Panc1 (cell line): ENCODE data around the gene CGNL1. TPM values are rescaled to one million over a fixed set of nuclear protein-coding genes. Genes with fewer than 3 reads are reported as not detected.

Experiments used
- ATAC-seq: fragments of 200-7000 bp; cut with Tn5 transposase; 2 replicates; pipeline ENCODE4 v1.9.1; 2020; ENCODE audit warnings: mild to moderate bottlenecking, moderate library complexity
- BruUV-seq: library from RNA; stranded (reverse); fragments of 400-500 nt; replicated peaks from 2 replicates; lab custom pipeline; 2021; lab: Mats Ljungman, UMichigan
- CTCF ChIA-PET: fragments of 300-600 bp; sonication (Branson Sonifier 250); formaldehyde crosslinking; loops from one replicate; lab custom pipeline; 2022; ENCODE audit warnings: antibody characterized with exemption; lab: Charles Lee
- POLR2A ChIA-PET: fragments of 300-600 bp; sonication (Branson Sonifier 250); formaldehyde crosslinking; loops from one replicate; lab custom pipeline; 2022; ENCODE audit warnings: antibody characterized with exemption; lab: Charles Lee
- DNase-seq: peaks from one replicate; pipeline ENCODE4 v3.0.0-alpha.2; 2010; ENCODE audit warnings: low read depth, low spot score
- H3K27ac ChIP-seq: 2 replicates; pipeline ENCODE4 v1.5.1; 2011; ENCODE audit warnings: mild to moderate bottlenecking, low read length, inconsistent platforms
- H3K27me3 ChIP-seq: fragments of 200-500 bp; sonication (Bioruptor generic); 2 replicates; pipeline ENCODE4 v1.6.0; 2014; ENCODE audit warnings: low read length, inconsistent platforms; ENCODE audit not compliant: control insufficient read depth, insufficient read depth
- H3K36me3 ChIP-seq: fragments of 200-500 bp; sonication (Bioruptor generic); 2 replicates; pipeline ENCODE4 v1.5.1; 2014; ENCODE audit warnings: inconsistent platforms, mild to moderate bottlenecking, low read length, moderate library complexity; ENCODE audit not compliant: control insufficient read depth, insufficient read depth
- H3K4me1 ChIP-seq: 2 replicates; pipeline ENCODE4 v1.5.1; 2011; ENCODE audit warnings: inconsistent platforms, mild to moderate bottlenecking, low read length, moderate library complexity; ENCODE audit not compliant: control insufficient read depth, insufficient read depth
- H3K4me3 ChIP-seq, 2 experiments: 2 replicates each; pipeline ENCODE4 v1.5.1; 2011 to 2012; ENCODE audit warnings: low read depth in 2 of 2, low read length in 2 of 2, mild to moderate bottlenecking in 2 of 2, inconsistent platforms in 1 of 2, moderate library complexity in 1 of 2
- H3K9me3 ChIP-seq: fragments of 200-500 bp; sonication (Bioruptor generic); 2 replicates; pipeline ENCODE4 v1.5.1; 2014; ENCODE audit warnings: low read depth, mild to moderate bottlenecking, inconsistent platforms, low read length, moderate library complexity; ENCODE audit not compliant: control insufficient read depth, insufficient read depth
- POLR2AphosphoS5 ChIP-seq: IDR thresholded peaks from 2 replicates; pipeline ENCODE4 v1.6.1; 2012; ENCODE audit warnings: mild to moderate bottlenecking, low read depth, low read length, moderate library complexity
- REST ChIP-seq, 2 experiments: IDR thresholded peaks; 2 replicates each; pipeline ENCODE4 v1.6.1; 2011 to 2012; ENCODE audit warnings: low read depth in 2 of 2, control low read depth in 1 of 2, low read length in 1 of 2, mild to moderate bottlenecking in 1 of 2, moderate library complexity in 1 of 2; ENCODE audit not compliant: insufficient read depth in 1 of 2
- SIN3A ChIP-seq: IDR thresholded peaks from 2 replicates; pipeline ENCODE4 v1.6.1; 2012; ENCODE audit warnings: low read depth, mild to moderate bottlenecking, low read length, moderate library complexity, borderline replicate concordance; ENCODE audit not compliant: insufficient read depth
- TCF7L2 ChIP-seq: IDR thresholded peaks from 2 replicates; pipeline ENCODE4 v1.6.1; 2011; ENCODE audit warnings: mild to moderate bottlenecking, low read depth, low read length, inconsistent platforms
- in situ Hi-C: cut with HindIII; loops from 2 replicates; pipeline ENCODE4 v1.10.0; 2016; ENCODE audit warnings: low sequenced_read_pairs, low pct_unique_long_range_greater_than_20kb
- intact Hi-C: fragments of 100-400 bp; cut with micrococcal nuclease; formaldehyde crosslinking; loops from one replicate; pipeline ENCODE4 v1.10.0; 2022; ENCODE audit not compliant: unreplicated experiment
- total RNA-seq: library from RNA; stranded (reverse); gene quantifications from one replicate; pipeline ENCODE4 v1.2.1, GENCODE V29; 2021; ENCODE audit not compliant: unreplicated experiment
- TF ChIP-seq, protein P1 (sequence below): fragments of 450-650 bp; IDR thresholded peaks from 2 replicates; pipeline ENCODE4 v1.5.1; 2017; ENCODE audit warnings: mild to moderate bottlenecking

The CGNL1 gene
- total RNA-seq, 1 experiment from 2014 or later = 3.5 TPM

- ChIA-PET CTCF (no interaction called here), POLR2A (no interaction called here)
- Histone ChIP-seq H3K36me3 (no peaks in the 10 kb centered on the region), H3K9me3 (no peaks in the 10 kb centered on the region), H3K27me3 (no peaks in the 10 kb centered on the region), H3K4me1 (no peaks in the 10 kb centered on the region), H3K27ac (no peak overlapping the region), H3K4me3 (no peak overlapping the region)
- in situ Hi-C loops (no loop called here), intact Hi-C loops (no loop called here)
- TF ChIP-seq REST (IDR thresholded peaks at IDR 0.05; ENCODE audit: insufficient read depth in 1 of 2, low read depth in 2 of 2, low read length in 1 of 2) (no peak), POLR2AphosphoS5 (no peak), SIN3A (no peak), TCF7L2 (no peak)
- TF ChIP-seq, protein P1, sequence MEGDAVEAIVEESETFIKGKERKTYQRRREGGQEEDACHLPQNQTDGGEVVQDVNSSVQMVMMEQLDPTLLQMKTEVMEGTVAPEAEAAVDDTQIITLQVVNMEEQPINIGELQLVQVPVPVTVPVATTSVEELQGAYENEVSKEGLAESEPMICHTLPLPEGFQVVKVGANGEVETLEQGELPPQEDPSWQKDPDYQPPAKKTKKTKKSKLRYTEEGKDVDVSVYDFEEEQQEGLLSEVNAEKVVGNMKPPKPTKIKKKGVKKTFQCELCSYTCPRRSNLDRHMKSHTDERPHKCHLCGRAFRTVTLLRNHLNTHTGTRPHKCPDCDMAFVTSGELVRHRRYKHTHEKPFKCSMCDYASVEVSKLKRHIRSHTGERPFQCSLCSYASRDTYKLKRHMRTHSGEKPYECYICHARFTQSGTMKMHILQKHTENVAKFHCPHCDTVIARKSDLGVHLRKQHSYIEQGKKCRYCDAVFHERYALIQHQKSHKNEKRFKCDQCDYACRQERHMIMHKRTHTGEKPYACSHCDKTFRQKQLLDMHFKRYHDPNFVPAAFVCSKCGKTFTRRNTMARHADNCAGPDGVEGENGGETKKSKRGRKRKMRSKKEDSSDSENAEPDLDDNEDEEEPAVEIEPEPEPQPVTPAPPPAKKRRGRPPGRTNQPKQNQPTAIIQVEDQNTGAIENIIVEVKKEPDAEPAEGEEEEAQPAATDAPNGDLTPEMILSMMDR = no peak
- DNase-seq (no peak), ATAC-seq (no peak)
- BruUV-seq = no TSS peak
These were observed 29.9 kb downstream of the CGNL1 start for GRCh38 chr15:57406062-57406772.

DNA sequence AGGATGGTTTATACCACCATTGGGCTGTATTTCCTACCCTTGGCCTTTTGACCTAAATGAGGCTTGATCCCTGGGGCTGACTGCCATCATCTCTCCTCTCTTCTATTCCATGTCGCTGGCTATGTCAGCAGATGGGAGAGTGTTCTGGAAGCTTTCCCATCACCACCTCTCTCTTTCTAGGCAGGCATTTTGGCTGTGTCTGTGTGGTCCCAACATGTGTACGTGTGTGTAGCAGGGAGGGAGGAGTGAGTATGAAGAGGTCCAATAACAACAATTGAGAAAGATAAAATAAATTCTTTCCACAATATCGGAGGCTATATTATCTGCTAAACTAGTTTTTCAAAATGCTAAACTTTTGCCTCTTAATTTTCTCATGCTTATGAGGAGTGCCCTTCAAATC is 34.1 kb downstream of the CGNL1 start:
- in situ Hi-C loops = no loop called here
- H3K36me3 ChIP-seq = no peaks in the 10 kb centered on the region
- H3K27me3 ChIP-seq = no peaks in the 10 kb centered on the region
- BruUV-seq = no TSS peak
- ATAC-seq (no peak), DNase-seq (no peak)
- H3K4me1 ChIP-seq = no peaks in the 10 kb centered on the region
- ChIA-PET POLR2A (no interaction called here), CTCF (no interaction called here)
- no peak overlapping the region for H3K27ac ChIP-seq
- H3K9me3 ChIP-seq = no peaks in the 10 kb centered on the region
- TF ChIP-seq SIN3A = no peak
- TF ChIP-seq TCF7L2 = no peak
- no peak for TF ChIP-seq REST (IDR thresholded peaks at IDR 0.05; ENCODE audit: insufficient read depth in 1 of 2, low read depth in 2 of 2, low read length in 1 of 2)
- no peak for TF ChIP-seq POLR2AphosphoS5
- TF ChIP-seq, protein P1 = no peak
- intact Hi-C loops = no loop called here
- no peak overlapping the region for H3K4me3 ChIP-seq
